ENCODE results near the gene CPLX1. TPM values are rescaled to one million over a fixed set of nuclear protein-coding genes. Genes with fewer than 3 reads are reported as not detected.

Gene CPLX1
- total and polyA plus RNA-seq, 7 donors = 0.44 to 2.3 (median 1.4) TPM

GRCh38 chr4:791898-792625 lies 33.9 kb downstream of the CPLX1 start:
- WGBS, 3 donors = 7 to 9% (median 7%) methylated on average over 16 to 50 of the region's 50 CpGs
- H3K27me3 ChIP-seq (ENCODE audit: insufficient read depth in 3 of 3, low read length in 2 of 3) = peaks cover 0 to 65% (median 36%) of the 10 kb centered on the region in 3 donors
- H3K36me3 ChIP-seq (ENCODE audit: insufficient read depth in 1 of 2, low read depth in 1 of 2) = no peaks in the 10 kb centered on the region
- ATAC-seq (no peak), DNase-seq (no peak)
- no peaks in the 10 kb centered on the region for H3K9me3 ChIP-seq
- no peak overlapping the region for H3K27ac ChIP-seq
- no peak for TF ChIP-seq CTCF (IDR thresholded peaks at IDR 0.05)
- peak overlapping the region; percentile 30 for H3K4me3 ChIP-seq
- intact Hi-C loops (cut with DNase I) = no loop called here
- no peaks in the 10 kb centered on the region for H3K4me1 ChIP-seq

- 52 to 59% (median 58%) methylated on average over 23 to 29 of the region's 29 CpGs for WGBS, 3 donors
- no peaks in the 10 kb centered on the region for H3K36me3 ChIP-seq (ENCODE audit: insufficient read depth in 1 of 2, low read depth in 1 of 2)
- no peak for ATAC-seq
- H3K27me3 ChIP-seq (ENCODE audit: insufficient read depth in 3 of 3, low read length in 2 of 3) = peaks cover 0 to 65% (median 34%) of the 10 kb centered on the region in 3 donors
- TF ChIP-seq CTCF (IDR thresholded peaks at IDR 0.05) = no peak
- no peak for DNase-seq
- no peaks in the 10 kb centered on the region for H3K4me1 ChIP-seq
- H3K4me3 ChIP-seq = no peak overlapping the region
- H3K27ac ChIP-seq = no peak overlapping the region
- intact Hi-C loops (cut with DNase I) = no loop called here
- H3K9me3 ChIP-seq = no peaks in the 10 kb centered on the region
Measured at GRCh38 chr4:791252-791897, 34.6 kb downstream of the CPLX1 start.

- H3K4me1 ChIP-seq = peaks cover 2% of the 10 kb centered on the region
- intact Hi-C loops (cut with DNase I) = no loop called here
- no peak for DNase-seq
Measured at GRCh38 chr4:790466-790820, 35.5 kb downstream of the CPLX1 start.

GRCh38 chr4:789571-790465 lies 36.1 kb downstream of the CPLX1 start:
- no peak for TF ChIP-seq CTCF (IDR thresholded peaks at IDR 0.05)
- H3K4me1 ChIP-seq = peaks cover 3% of the 10 kb centered on the region
- intact Hi-C loops (cut with DNase I) = loop anchor here in 1 of 2 donors (10.0 kb wide), 1 partner anchor 135 kb away; no protein-coding TSS in a partner anchor
- no peaks in the 10 kb centered on the region for H3K36me3 ChIP-seq (ENCODE audit: insufficient read depth in 1 of 2, low read depth in 1 of 2)
- DNase-seq = no peak
- H3K27me3 ChIP-seq (ENCODE audit: insufficient read depth in 3 of 3, low read length in 2 of 3) = peaks cover 0 to 65% (median 28%) of the 10 kb centered on the region in 3 donors
- no peak overlapping the region for H3K4me3 ChIP-seq
- ATAC-seq = no peak
- no peaks in the 10 kb centered on the region for H3K9me3 ChIP-seq
- 71 to 86% (median 84%) methylated on average over 19 to 27 of the region's 27 CpGs for WGBS, 3 donors
- H3K27ac ChIP-seq = no peak overlapping the region

More at GRCh38 chr4:790466-790820, 35.5 kb downstream of the CPLX1 start:
- no peak for ATAC-seq
- no peaks in the 10 kb centered on the region for H3K9me3 ChIP-seq
- H3K4me3 ChIP-seq = no peak overlapping the region
- 52 to 54% (median 54%) methylated on average over 8 of the region's 8 CpGs for WGBS, 3 donors
- no peak for TF ChIP-seq CTCF (IDR thresholded peaks at IDR 0.05)
- peaks cover 0 to 65% (median 34%) of the 10 kb centered on the region in 3 donors for H3K27me3 ChIP-seq (ENCODE audit: insufficient read depth in 3 of 3, low read length in 2 of 3)
- no peak overlapping the region for H3K27ac ChIP-seq
- H3K36me3 ChIP-seq (ENCODE audit: insufficient read depth in 1 of 2, low read depth in 1 of 2) = no peaks in the 10 kb centered on the region

Data from psoas muscle (tissue), 8 donors.